Measurements from ENCODE around the gene UBE2G1.

UBE2G1 gene

GRCh38 chr17:4366327-4367063 lies at the start of gene UBE2G1:
Gene UBE2G1 (minus strand): TSS chr17:4366675. CDS start chr17:4366316, 359 bp downstream.
- peak; percentile 22 for TF ChIP-seq CTCF (IDR thresholded peaks at IDR 0.05; ENCODE audit: low read depth, low read length)

GRCh38 chr17:4412933-4413831 lies 46.7 kb upstream of the UBE2G1 start:
- DNase-seq (ENCODE audit: extremely low read depth, low read depth): peak; percentile 77
- TF ChIP-seq CTCF (IDR thresholded peaks at IDR 0.05; ENCODE audit: low read depth, low read length): peak; percentile 93

More at GRCh38 chr17:4366327-4367063, at the start of gene UBE2G1:
- DNase-seq (ENCODE audit: extremely low read depth, low read depth): peak; percentile 92

GRCh38 chr17:4411201-4411600 lies 44.7 kb upstream of the UBE2G1 start:
- no peak for TF ChIP-seq CTCF (IDR thresholded peaks at IDR 0.05; ENCODE audit: low read depth, low read length)
- DNase-seq (ENCODE audit: extremely low read depth, low read depth): no peak

GRCh38 chr17:4409659-4410058 lies 43.2 kb upstream of the UBE2G1 start:
- no peak for TF ChIP-seq CTCF (IDR thresholded peaks at IDR 0.05; ENCODE audit: low read depth, low read length)
- DNase-seq (ENCODE audit: extremely low read depth, low read depth): peak; percentile 28

GRCh38 chr17:4407851-4408250 lies 41.4 kb upstream of the UBE2G1 start:
- DNase-seq (ENCODE audit: extremely low read depth, low read depth): no peak
- no peak for TF ChIP-seq CTCF (IDR thresholded peaks at IDR 0.05; ENCODE audit: low read depth, low read length)

GRCh38 chr17:4407216-4407615 lies 40.7 kb upstream of the UBE2G1 start:
- DNase-seq (ENCODE audit: extremely low read depth, low read depth): no peak
- no peak for TF ChIP-seq CTCF (IDR thresholded peaks at IDR 0.05; ENCODE audit: low read depth, low read length)

- no peak for TF ChIP-seq CTCF (IDR thresholded peaks at IDR 0.05; ENCODE audit: low read depth, low read length)
- DNase-seq (ENCODE audit: extremely low read depth, low read depth): no peak
These were observed 39.9 kb upstream of the UBE2G1 start for GRCh38 chr17:4406386-4406785.

Measured in AG09319 (cell line).